Measurements from ENCODE around the gene NOCT.
"Not testable (repeated sequence)": the region's sequence is repeated elsewhere in the genome, so short reads cannot be mapped to it uniquely, and the experiment has no call there.

Gene NOCT

DNA sequence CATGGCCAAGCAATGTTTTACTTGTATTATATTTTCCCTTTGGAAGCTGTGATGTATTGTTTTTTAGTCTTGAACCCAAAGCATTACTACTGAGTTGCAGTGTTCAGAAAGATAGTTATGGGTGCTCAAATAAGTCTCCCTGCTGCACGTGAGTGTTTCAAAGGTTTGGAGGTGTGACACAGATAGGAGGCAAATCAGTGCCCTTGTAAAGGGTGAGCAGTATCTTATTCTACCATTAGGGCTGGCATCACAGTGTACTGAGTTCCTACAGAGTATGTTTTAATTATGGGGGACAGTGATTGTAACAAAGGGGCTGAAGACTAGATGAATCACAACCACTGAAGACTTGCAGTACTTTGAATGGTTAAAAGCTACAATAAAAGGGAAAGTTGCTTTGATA lies 38.3 kb downstream of the NOCT start:
- DNase-seq, result no peak

DNA sequence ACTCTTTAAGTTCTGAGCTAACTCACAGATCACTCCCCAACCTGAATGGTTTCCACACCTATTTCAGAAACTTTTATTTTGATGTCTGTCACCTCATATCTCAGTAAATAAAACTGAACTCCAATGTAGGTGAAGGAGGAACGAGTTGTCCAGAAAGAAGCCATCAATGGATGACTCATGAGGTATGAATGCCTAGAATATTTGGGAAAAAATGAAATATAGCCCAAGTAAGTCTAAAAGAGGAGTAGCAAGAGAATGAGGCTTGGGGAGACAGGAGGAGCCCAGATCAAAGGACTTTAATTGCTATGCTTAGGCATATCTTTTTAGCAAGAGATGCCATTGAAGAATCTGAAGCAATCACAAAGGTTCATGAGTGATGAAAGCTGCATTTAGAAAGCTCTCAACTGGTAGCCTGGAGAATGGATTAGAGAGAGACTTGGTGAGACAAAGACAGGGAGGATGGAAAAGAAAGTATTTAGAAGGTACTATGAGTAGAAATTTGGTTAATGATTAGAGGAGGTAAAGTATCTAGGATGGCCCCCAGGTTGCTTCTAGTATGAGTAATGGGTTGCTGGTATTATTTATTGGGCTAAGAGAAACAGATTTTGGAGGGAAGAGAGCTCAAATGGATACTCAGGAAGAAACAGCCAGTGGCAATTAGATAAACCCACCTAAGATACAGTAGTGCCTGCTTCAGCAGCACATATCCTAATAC lies 39.4 kb downstream of the NOCT start:
- no peak for DNase-seq

DNA sequence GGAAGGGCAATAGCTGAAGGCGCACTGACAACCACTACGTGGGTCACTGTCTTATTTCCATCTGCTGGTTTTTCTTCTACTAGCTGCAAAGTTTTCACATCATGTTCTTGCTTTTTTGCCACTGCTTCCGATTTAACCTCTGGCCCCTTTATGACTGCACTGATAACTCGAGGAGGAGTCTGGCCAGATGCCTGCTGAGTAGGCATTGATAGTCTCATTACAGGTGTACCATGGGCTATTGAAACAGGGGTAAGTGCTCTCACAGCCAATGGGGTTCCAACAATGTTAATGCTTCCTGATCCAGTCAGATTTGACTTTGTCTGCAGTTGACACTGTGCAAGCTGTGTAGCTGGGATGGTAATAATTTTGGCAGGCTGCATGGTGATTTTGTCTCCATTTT lies 43.4 kb downstream of the NOCT start:
- DNase-seq, result not testable (repeated sequence)

DNA sequence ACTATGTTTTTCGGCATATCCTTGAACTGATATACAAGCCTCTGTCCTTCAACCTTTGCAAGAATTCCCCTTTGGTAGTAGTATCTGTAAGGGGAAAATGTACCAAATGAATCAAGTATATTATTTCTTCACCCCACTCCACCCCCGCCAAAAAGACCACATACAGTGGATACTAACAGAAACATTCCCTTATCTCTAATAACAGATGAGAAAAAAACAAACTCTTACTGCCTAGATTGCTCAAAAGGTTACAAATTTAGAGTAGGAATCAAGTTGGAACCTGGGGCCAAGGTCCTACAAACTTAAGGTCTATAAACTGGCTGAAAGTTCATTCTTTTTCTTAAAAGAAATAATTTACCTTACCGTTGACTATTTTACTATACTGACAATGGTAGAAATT lies 45.0 kb downstream of the NOCT start:
- no peak for DNase-seq

DNA sequence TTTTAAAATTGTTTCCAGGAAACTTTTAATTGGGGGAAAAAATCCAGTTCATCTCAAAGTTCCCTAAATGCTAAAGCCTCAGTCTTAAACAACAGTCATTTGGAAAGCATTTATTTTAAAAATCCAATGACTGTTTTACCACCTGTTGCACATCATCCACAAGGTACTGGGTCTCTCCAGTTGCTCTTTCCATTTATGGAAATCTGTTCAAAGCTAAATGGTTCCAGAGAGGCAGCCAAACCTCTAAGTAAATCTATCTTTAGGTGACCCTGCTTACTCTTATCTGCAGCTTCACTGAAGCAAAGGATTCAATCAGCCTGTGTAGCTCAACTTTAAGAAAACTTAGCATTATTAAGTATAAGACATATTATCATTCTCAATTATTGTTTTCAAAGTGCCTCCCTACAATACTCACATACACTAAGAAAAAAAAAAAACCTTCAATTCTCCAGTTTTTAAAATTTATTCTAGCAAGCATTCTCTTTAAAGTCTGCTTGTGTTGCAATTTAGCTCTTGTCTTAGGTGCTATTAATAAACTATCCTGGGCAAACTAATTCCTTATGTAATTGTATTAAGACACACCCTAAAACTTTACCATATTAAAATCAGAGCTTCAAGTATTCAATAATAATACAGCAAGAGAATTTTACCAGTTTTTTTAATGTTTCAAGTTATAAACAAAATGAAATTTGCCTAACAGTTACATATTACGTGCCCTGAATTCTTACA lies 60.6 kb downstream of the NOCT start:
- no peak for DNase-seq

DNA sequence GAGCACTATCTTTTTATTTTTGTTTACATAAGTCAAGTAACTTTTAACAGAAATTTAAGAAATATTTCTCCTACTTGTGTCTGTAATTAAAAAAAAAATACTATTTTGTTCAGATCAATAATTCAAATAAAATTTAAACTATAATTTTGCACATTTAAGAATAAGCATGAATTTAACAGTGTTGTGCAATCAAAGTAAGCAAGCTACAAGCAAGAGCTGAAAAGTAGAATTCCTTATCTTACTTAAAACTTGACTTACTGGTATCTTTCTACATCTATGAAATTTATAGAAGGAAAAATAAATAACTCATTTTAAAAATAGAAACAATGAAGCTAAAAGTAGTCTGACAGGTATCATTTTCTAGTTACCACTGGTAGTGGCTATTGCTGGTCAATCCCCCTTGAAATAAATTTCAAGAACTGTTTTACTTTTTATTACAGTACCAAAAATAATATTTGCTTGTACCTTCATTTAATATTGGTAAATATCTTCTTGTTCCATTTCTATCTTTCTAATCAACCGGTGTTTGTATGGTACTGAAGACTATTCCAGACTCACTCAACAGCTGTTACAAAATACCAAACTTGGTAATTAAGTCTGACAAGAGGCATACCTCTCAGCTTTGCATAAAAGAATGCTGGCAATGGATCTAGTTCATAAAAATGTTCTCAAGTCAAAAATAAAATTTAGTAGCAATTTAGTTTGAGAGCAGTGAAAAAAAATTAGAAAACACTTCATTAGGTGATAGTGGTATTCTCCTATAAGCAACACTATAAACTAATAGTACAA lies 62.2 kb downstream of the NOCT start:
- DNase-seq, result no peak

DNA sequence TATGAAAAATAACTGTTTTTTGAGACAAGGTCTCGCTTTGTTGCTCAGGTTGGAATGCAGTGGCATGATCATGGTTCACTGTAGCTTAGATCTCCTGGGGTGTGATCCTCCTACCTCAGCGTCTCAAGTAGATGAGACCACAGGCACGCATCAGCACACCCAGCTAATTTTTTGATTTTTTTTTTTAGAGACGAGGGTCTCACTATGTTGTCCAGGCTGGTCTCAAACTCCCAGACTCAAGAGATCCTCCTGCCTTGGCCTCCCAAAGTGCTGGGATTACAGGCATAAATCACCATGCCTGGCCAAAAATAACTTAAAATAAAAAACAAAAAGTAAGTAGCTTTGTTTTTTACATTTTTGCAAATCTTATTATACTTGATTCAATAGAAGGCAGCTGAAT lies 63.3 kb downstream of the NOCT start:
- DNase-seq, result no peak

DNA sequence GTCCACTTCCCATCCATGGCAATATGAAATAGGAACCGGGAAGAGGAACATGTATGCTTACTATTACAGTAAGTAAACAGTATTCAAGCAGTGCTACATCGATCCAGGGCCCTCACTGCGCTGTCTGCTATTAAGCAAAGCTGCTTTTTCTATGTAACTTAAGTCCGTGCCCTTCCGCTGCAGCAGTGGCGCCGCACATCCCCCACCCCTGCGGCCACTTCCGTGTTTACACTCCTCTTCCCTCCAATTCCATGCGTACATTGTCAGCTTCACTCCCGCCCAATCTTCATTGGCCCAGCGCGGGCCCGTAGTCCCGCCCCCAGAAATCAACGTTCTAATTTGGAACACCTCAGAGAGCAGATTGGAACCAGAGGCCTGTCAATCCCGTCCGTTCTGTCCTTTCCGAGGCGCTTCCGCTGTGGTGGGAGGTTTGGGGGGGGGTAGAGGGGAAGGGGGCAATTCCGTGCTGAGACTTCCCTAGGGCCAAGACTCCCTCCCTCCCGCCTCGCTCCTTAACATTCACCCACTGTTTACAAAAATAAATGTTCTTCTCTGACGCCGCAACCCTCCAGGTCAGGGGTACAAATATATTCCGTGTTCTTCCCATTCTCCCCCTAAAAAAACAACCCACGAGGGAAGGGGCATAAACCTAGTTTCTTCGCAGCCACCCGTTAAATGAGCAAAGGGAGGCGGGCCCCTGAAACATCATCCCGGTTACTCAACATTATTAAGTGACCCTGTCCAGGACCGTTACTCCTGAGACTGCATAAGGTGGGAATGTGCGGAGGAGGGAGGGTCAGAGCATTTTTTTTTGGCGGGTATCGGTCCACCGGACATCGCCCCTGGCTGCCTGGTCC lies 67.4 kb downstream of the NOCT start:
- DNase-seq, result peak; percentile 84 to 97 (median 88)

DNA sequence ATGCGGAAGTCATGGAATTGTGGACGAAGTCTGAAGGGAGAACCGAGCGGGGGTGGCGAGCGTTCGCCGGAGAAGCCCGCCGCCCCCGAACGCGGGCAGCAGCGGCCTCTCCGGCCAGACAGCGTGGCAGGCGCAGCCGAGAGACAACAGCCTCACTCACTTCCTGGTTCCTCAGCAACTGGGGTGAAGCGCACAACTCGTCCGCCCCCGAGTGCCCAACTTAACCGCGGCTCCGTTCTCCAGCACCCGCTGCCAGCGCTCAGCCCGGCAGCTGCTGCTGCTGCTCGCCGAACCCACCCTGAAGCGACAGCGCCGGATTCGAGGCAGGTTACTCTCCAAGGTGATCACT lies 68.0 kb downstream of the NOCT start:
- DNase-seq, result peak in 4 of 5 donors; percentile 52 to 68 (median 66)

DNA sequence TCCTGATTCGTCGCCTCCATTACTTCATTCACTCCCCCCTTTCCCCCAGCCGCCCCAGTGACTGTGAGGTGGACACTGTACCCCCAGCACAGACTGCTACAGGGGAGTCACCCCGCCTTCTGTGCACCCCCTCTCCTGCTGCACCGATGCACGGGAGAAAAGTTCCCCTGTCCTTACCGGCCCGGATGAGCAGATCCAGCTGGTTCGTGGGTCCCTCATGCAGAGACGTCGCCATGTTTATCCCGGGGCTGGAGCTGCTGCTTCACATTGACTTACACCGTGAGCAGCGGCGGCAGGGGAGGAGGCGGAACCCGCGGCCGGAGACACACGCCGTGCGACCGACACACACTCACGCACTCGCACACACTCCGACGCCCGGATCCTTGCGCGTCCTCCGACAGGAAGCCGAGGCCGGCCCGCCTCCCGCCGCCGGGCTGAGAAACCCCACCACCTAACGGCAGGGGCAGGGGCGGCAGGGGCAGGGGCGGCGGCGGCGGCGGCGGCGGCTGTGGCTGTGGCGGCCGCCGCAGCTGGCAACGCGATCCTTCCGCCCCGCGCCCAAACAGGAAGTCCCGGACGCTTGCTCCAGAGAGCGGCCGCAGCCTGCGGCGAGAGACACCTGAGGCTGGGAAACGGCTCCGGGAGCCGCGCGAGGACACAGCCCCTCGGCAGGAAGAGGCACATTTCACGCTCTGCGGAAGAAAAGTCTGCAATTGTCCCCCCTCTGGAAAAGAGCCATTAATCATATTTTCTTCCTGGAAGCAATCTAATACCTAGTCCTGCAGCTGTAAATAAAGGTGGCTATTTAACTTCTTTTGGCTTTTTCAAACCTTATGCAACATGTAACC lies 68.6 kb downstream of the NOCT start:
- DNase-seq, result peak; percentile 68 to 89 (median 72)

DNA sequence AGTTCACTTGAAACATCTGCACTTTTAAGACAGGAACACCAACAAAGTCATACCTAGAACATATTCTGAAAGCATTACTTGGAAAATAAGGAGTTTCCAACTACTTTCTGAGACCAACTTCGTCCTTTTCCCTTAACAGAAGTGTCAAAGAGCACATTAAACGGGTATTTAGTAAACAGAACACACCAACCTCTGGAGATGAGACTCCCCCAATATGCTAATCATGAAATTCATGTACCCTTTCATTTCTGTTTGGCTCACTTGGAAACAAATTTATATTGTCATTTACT lies 69.2 kb downstream of the NOCT start:
- DNase-seq, result no peak

DNA sequence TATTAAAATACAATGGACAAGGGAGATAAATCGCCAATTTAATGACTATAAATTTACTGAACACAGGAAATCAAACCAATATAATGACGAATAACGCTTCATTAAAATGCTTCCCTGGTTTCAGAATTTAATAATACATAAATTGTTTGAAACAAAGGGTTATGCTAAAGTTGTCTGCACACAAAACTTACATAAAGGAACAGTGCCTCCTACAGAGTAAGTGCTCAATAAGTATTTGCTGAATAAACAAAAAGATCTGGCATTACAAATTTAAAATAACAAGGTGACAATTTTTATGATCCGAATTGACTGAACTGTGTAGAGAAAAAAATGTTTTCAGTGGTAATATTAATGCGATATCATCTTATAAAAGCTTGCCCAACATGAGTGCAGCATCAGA lies 69.6 kb downstream of the NOCT start:
- DNase-seq, result no peak

DNA sequence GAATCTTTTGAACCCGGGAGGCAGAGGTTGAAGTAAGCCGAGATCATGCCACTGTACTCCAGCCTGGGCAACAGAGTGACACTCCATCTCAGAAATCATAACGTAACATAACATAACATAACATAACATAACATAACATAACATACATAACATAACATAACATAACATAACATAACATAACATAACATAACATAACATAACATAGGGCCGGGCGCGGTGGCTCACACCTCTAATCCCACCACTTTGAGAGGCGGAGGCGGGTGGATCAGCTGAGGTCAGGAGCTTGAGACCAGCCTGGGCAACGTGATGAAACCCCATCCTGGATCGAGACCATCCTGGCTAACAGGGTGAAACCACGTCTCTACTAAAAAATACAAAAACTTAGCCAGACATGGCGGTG lies 76.7 kb downstream of the NOCT start:
- no peak for DNase-seq
